HG02885 (cell line): ENCODE data around the gene PIEZO2.
"Not testable (repeated sequence)": the region's sequence is repeated elsewhere in the genome, so short reads cannot be mapped to it uniquely, and the experiment has no call there.

Experiments
- ATAC-seq: cut with Tn5 transposase; IDR thresholded peaks from one replicate; pipeline ENCODE4 v1.9.1; 2021; ENCODE audit warnings: mild to moderate bottlenecking; ENCODE audit not compliant: unreplicated experiment, poor library complexity

Gene PIEZO2

GRCh38 chr18:10669441-10670100, 479.8 kb downstream of the PIEZO2 start:
- no peak for ATAC-seq

GRCh38 chr18:10663750-10664149, 485.6 kb downstream of the PIEZO2 start:
- ATAC-seq = no peak

- ATAC-seq = no peak
Observed at GRCh38 chr18:10661317-10661716, 488.1 kb downstream of the PIEZO2 start.

GRCh38 chr18:10660179-10660884, 489.0 kb downstream of the PIEZO2 start:
- peak; percentile 58 for ATAC-seq

- no peak for ATAC-seq
Observed at GRCh38 chr18:10659594-10659993, 489.8 kb downstream of the PIEZO2 start.

DNA sequence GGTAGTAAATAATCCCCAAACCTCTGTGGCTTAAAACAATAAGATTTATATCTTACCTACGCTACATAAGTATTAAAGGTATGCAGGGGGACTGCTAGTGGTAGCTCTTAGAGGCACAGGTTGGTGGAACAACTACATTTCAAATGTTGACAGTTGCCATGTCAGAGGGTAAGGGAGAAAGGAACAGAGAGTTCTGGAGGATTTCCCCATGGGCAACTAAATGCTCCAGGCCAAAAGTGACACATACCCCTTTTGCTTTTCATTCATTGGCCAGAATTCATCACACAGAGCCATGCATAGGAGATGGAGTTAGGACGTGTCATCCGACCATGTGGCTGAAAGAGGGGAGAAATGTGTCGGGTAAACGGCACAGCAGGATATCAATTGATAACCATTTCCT, 490.4 kb downstream of the PIEZO2 start:
- ATAC-seq = no peak

GRCh38 chr18:10644003-10644402, 505.4 kb downstream of the PIEZO2 start:
- ATAC-seq = not testable (repeated sequence)

GRCh38 chr18:10642915-10643524, 506.3 kb downstream of the PIEZO2 start:
- ATAC-seq = not testable (repeated sequence)

DNA sequence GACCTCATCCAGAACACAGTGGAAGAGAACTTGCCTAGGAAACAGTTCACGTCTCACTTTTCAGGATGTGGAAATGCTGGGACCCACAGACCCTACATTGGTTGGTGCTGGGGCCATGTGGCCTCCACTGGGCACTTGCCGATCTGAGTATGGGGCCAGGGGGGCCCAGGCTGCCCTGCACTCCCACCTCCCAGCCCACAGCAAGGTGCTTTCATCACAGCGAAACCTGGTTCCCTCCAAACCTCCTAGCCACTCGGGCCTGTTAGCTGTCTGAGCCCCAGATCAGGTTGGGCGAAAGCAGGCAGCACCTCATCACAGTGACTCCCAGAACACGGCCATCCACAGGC, 510.9 kb downstream of the PIEZO2 start:
- ATAC-seq = not testable (repeated sequence)

DNA sequence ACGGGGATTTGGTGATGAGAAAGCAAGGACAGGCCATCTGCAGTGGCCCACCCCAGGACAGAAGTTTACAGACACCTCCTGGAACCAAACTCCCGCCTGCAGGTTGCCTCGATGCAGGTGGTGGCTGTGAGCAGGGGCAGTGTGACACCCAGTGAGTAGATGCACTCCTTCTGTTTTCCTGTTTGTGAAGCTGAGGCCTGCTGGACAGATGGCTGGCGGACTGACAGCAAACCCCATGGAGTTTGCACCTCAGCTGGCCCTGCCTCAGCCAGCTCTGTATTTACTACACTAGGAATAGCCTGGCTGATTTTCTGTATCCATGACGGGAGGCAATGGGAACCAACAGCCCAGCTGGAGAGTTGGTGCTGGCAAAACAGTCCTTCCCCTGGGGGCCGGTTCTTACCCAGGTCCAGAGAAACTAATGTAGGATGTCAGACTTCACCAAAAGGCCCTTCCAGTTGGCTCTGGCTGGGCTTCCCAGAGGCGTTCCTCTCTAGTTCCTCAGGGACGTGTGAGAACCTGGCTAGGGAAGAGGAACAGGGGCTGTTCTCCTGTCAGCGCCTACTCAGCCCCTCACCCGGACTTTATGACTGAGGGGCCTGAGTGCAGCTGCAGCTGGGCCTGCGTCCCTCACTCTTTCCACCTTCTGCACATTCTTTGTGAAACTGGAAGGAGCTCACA, 511.4 kb downstream of the PIEZO2 start:
- not testable (repeated sequence) for ATAC-seq

DNA sequence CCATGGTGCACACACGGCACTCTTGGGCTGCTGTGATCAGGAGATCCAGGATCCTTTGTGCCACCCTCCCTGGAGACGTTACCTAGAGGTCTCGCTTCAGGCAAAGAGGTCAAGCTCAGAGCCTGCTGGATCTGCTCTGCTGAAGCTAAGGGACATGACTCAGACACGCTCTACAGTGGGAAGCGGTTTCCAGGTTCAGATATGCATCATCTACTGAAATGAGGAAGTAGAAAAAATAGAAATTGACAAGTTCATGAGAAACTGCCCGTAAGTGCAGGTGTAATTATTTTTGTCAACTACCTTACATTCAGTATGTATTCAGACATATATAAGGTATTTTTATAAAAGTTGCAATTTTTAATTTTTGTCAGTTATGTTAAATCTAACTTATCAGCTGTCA, 520.3 kb downstream of the PIEZO2 start:
- peak; percentile 98 for ATAC-seq

DNA sequence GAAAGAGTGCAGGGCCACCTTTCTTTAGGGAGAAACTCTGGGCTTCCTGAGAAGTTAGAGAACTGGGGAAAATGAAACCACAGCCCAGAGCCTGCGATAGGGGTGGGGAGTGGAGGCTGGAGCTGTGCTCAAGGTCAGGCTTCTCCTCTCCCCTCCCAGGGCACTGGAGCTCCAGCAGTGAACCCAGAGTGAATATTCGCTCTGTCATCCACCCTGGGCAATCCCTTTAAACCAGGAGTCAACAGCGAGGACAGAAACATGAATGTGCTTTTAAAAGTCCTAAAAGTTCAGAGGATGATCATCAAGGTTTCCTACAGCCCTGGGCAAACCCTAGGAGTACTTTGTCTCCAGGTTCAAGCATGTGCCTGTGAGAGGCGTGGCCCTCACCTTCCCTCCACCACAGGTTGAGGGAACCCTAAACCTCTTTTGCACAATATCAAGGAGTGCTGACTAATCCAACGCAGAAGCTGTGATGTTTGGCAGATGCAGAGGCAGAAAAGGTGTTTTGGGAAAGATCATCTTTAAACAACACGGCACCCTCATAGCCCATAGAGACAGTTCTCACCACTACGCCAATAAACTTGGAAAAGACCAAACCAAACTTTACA, 522.7 kb downstream of the PIEZO2 start:
- ATAC-seq = not testable (repeated sequence)

- ATAC-seq = not testable (repeated sequence)
Observed at GRCh38 chr18:10623606-10624005, 525.8 kb downstream of the PIEZO2 start.

DNA sequence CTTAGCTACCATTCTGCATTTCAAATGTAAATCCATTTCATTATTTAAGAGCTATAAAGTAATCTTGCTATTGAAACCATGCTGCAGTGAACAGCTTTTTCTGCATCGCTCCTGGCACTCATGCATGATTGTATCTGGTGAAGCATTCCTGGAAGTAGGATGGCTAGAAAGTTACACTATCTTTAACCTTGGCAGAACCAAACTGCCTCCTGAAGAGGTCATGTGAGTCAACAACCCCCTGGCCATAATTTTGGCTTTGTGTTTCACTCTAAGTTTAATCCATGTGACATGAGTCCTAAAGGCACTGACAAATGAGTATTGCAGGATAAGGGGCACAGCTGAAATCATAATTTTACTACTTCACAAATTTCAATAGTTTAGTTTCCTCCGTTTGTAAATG, 526.4 kb downstream of the PIEZO2 start:
- ATAC-seq = not testable (repeated sequence)

DNA sequence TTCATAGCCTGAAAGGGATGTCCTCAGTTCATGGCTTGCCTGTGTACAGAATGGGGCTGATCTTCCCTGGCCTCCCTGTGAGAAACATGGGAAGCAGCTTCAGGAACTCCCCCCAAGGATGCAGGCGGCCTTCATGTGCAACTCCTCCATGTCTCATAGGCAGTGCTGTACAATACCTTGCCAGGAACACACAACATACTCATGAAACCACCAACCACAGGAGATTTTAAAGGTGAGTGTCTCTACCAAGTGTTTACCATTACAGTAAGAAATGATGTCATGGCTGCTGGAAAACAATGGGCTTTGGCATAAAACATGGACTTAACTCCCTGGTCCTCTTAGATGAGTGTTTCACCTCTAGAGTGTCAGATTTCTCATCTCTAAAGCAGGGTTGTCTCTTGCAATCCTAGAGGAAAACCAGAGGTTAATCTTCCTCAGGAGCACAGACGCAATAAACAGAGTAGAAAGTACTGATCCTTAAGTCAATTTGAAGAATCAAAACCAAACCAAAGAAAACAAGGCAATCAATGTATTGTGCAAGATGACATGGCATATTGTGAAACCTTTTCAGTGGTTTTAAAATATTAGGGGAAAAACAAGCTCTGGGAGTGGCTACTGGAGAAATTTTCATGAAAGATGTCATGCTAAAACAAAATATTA, 528.6 kb downstream of the PIEZO2 start:
- ATAC-seq = not testable (repeated sequence)
